IPS-18c (cell line): Measurements from ENCODE around the gene GRID1.

Source experiments
- H3K4me3 ChIP-seq: 2 replicates; pipeline ENCODE4 v1.7.0; 2013; ENCODE audit warnings: low read depth, mild to moderate bottlenecking, low read length, moderate library complexity; ENCODE audit not compliant: insufficient read depth
- H3K9me3 ChIP-seq: one replicate; pipeline ENCODE4 v1.6.1; 2013; ENCODE audit warnings: mild to moderate bottlenecking, low read length, moderate library complexity; ENCODE audit not compliant: control insufficient read depth, insufficient read depth

The GRID1 gene

GRCh38 chr10:86195521-86196157 is 171.0 kb downstream of the GRID1 start:
- H3K4me3 ChIP-seq = no peak overlapping the region
- H3K9me3 ChIP-seq = no peaks in the 10 kb centered on the region

- Histone ChIP-seq H3K4me3 (no peak overlapping the region), H3K9me3 (no peaks in the 10 kb centered on the region)
Observed at GRCh38 chr10:86194684-86195083, 171.9 kb downstream of the GRID1 start.

DNA sequence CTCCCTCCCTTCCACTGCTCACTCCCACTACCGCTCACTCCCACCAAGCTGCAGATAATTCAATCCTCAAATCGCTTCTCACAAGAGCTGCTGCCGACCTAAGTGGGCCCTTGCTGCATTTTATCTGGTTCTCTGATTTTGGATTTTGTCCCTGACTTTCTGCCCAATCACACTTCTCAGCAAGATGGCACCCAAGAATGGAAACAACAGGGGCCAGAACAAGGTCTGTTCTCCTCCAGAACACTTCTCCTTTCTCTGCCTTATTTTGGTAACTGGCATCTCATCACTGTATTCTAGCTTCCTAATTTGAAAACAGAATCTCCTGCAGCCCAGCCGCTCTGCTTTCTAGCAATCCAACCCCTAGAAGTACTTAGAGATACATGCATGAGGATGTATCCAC is 172.8 kb downstream of the GRID1 start:
- Histone ChIP-seq H3K9me3 (no peaks in the 10 kb centered on the region), H3K4me3 (no peak overlapping the region)

DNA sequence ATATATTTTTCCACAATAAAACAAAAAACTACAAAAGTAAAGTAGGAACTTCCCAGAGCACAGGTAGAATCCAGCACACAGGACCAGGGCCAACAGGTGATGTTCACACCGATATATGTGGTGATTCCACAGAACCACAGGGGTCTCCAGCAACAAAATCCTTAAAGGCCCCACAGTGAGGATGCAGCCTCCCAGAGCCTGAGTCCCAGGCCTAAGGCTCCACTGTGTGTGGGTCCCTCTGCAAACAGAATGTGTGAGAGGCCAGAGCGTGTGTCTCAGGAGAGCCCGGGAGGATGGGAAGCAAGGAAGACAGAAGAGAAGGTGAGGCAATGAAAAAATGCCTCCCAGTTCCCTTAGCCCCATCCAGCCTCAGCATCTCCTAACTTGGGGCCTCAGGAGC is 173.9 kb downstream of the GRID1 start:
- H3K4me3 ChIP-seq = no peak overlapping the region
- no peaks in the 10 kb centered on the region for H3K9me3 ChIP-seq

- no peaks in the 10 kb centered on the region for H3K9me3 ChIP-seq
Observed at GRCh38 chr10:86192147-86192546, 174.4 kb downstream of the GRID1 start.

DNA sequence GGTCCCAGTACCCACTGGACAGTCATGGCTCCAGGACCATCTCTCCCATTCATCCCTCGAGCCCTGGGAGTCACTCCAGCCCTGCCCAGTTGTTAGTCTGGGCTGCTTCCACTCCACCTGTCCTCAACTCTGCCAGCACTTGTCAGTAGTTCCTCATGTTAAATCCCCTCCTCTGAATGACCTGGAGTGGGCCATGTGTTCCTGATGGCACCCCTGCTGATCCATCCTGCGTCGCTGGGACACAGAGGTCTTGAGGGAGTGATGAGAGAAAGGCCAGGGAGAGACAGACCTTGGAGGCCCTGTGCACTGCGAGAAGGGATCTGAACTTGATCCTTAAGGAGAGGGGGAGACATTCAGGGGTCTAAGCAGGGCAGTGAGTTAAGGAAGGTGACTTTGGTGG is 174.9 kb downstream of the GRID1 start:
- H3K4me3 ChIP-seq = no peak overlapping the region
- no peaks in the 10 kb centered on the region for H3K9me3 ChIP-seq

More at GRCh38 chr10:86192147-86192546, 174.4 kb downstream of the GRID1 start:
- no peak overlapping the region for H3K4me3 ChIP-seq

GRCh38 chr10:86191166-86191565 is 175.4 kb downstream of the GRID1 start:
- no peak overlapping the region for H3K4me3 ChIP-seq
- H3K9me3 ChIP-seq = no peaks in the 10 kb centered on the region

GRCh38 chr10:86190291-86190690 is 176.3 kb downstream of the GRID1 start:
- H3K4me3 ChIP-seq = no peak overlapping the region
- H3K9me3 ChIP-seq = no peaks in the 10 kb centered on the region

- Histone ChIP-seq H3K4me3 (no peak overlapping the region), H3K9me3 (no peaks in the 10 kb centered on the region)
Observed at GRCh38 chr10:86189891-86190290, 176.7 kb downstream of the GRID1 start.

GRCh38 chr10:86188796-86189558 is 177.6 kb downstream of the GRID1 start:
- no peak overlapping the region for H3K4me3 ChIP-seq
- H3K9me3 ChIP-seq = no peaks in the 10 kb centered on the region

DNA sequence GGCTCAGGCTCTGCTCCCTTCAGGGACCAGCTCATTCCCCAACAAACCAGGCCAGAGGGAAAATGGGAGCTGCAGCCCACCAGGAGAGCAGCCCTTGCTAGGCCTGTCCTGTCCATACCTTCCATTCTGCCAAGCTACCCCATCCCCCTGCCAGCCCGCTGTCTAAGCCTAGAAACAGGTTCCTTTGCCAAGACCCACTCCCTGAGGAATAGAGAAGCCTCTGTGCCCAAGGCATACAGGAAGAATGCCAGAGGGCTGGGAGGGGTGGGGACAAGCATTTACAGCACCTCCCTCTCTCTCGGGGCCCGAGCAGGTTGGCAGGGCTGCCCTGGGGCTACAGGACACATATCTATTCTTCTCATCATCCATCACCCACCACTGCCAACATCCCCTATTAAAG is 178.3 kb downstream of the GRID1 start:
- Histone ChIP-seq H3K4me3 (no peak overlapping the region), H3K9me3 (no peaks in the 10 kb centered on the region)

DNA sequence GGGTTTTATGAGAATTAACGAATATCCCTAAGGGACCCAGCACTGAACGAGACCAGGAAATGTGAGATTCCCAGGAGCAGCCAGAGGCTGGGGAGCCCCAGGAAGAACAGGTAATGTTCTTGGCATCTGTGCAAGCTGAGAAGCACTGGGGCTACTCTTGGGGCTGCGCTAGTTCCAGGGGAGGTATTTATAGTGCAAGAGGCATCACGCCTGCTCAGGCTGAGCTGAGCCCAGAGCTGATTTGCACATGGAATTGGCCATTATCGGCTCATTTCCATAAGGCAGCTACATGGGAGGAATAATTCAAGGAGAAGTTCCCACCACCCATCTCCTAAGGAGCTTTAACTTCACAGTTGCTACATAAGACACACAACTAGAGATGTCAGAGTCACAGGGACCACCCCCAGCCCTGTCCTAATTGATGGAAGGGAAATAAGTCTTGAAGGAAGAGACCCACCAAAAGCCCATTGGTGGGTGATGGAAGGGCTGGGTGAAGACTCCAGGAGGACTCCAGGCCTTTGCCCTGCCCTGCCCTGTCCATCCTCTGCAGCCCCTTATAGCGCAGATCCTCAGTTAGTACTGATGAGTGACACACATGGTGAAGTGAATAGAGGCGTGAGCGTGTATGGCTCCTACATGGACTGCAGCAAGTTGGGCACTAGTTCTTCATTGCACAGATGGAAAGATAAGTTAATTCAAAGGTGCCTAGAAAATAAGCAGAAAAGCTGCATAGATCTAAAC is 178.9 kb downstream of the GRID1 start:
- H3K4me3 ChIP-seq = no peak overlapping the region

DNA sequence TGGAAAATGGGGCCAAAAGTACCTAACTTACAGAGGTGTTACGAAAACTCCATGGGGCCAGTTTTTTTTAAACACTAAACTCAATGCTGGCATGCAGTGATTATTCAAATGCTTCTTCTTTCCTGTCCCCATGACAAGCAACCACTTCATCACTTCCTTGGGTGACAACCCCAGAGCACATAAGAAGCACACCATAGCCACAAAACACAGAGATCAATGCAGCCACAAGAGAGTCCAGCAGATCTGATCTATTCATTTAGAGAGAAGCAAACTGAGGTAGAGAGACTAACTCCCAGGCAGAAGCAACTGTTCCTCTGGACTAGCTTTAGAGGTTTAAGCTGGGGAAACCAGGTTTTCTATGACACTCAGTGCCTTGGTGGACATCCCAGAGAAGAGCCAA is 180.0 kb downstream of the GRID1 start:
- no peaks in the 10 kb centered on the region for H3K9me3 ChIP-seq
- H3K4me3 ChIP-seq = no peak overlapping the region

More for the DNA sequence above, 178.9 kb downstream of the GRID1 start:
- H3K9me3 ChIP-seq = no peaks in the 10 kb centered on the region

- H3K4me3 ChIP-seq = no peak overlapping the region
- no peaks in the 10 kb centered on the region for H3K9me3 ChIP-seq
Observed at GRCh38 chr10:86182595-86182994, 184.0 kb downstream of the GRID1 start.

DNA sequence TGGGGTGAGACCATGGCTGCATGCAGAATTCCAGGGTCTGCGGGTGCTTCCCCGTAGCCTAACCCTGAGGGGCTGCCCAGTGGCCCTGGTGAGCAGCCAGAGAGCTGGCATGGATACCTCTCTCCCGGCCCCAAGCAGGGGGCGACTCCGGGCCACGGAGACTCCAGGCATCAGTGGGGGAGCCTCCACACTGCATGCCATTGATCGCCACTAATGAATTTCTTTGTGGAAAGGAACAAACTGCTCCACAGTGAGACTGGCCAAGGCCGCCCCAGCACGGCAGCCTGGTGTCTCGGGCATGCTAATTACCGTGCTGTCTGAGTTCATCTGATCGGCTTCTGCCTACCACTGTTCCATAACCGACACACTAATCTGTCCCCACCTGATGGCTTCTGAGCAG is 184.4 kb downstream of the GRID1 start:
- Histone ChIP-seq H3K9me3 (no peaks in the 10 kb centered on the region), H3K4me3 (no peak overlapping the region)

GRCh38 chr10:86180861-86181260 is 185.7 kb downstream of the GRID1 start:
- Histone ChIP-seq H3K9me3 (no peaks in the 10 kb centered on the region), H3K4me3 (no peak overlapping the region)

DNA sequence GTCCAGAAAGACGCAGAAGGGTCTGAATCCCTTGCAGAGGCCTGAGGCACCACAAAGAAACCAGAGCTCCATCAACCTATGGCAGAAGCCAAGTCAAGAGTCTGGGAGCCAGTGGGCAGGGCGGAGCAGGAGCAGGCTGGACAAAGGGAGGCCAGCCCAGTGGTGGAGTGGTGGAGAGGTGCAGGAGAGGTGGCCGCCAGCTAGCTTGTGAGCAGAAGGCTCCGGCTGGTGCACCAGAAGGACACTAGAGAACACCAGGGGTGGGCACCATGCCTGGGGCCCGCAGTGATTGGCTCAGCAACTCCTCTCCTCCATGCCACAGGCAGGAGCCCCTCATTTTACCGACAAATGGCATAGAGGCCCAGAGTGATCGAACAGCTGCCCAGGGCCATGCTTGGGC is 186.6 kb downstream of the GRID1 start:
- Histone ChIP-seq H3K9me3 (no peaks in the 10 kb centered on the region), H3K4me3 (no peak overlapping the region)

DNA sequence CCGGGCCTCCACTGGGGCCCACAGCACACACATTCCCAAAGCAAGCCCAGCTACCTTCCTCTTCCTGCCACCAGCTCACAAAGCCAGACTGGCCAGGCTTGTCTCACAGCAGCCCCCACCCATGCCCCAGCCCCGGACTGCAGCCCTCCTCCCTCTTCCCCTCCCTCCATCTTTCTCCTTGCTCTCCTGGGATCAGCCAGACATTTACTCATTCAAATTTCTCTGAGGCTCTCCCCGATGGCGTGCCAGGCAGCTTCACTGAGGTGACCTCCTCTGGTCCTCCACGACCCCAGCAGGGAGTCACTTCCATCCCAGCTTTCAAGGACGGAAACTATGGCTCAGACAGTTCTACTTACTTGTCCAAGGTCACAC is 187.5 kb downstream of the GRID1 start:
- no peak overlapping the region for H3K4me3 ChIP-seq
- no peaks in the 10 kb centered on the region for H3K9me3 ChIP-seq
